Progenitor cell of endocrine pancreas (in vitro differentiated cells): ENCODE measurements around the gene YJEFN3. TPM values are rescaled to one million over a fixed set of nuclear protein-coding genes. Genes with fewer than 3 reads are reported as not detected.

Source experiments
- DNase-seq: peaks from one replicate; pipeline ENCODE4 v3.0.0; 2021; ENCODE audit warnings: low spot score; ENCODE audit not compliant: unreplicated experiment
- H3K27ac Mint-ChIP-seq: 2 replicates; pipeline ENCODE4 v1.8.0; 2021; ENCODE audit warnings: mild to moderate bottlenecking, moderate library complexity, mixed read lengths
- H3K27me3 Mint-ChIP-seq: 2 replicates; pipeline ENCODE4 v1.8.0; 2021; ENCODE audit warnings: mixed read lengths
- H3K36me3 Mint-ChIP-seq: 2 replicates; pipeline ENCODE4 v1.8.0; 2022; ENCODE audit warnings: mixed read lengths; ENCODE audit not compliant: insufficient read depth
- H3K4me1 Mint-ChIP-seq: 2 replicates; pipeline ENCODE4 v1.8.0; 2021; ENCODE audit warnings: low read depth, mixed read lengths
- H3K4me3 Mint-ChIP-seq: 2 replicates; pipeline ENCODE4 v1.8.0; 2021; ENCODE audit warnings: low read depth, mild to moderate bottlenecking, moderate library complexity, mixed read lengths
- H3K9me3 Mint-ChIP-seq: 2 replicates; pipeline ENCODE4 v1.8.0; 2021; ENCODE audit warnings: low read depth, mixed read lengths
- total RNA-seq: library from RNA; stranded (reverse); gene quantifications from 2 replicates; pipeline ENCODE4 v1.2.1, GENCODE V29; 2021
- TF ChIP-seq, protein P1 (sequence below): fragments of 200-600 bp; sonication (generic); IDR thresholded peaks from one replicate; pipeline ENCODE4 v1.5.0; 2021; ENCODE audit warnings: antibody characterized with exemption, mild to moderate bottlenecking; ENCODE audit not compliant: unreplicated experiment

Gene YJEFN3
- total RNA-seq, 1 donor from 2014 or later = 27.6 TPM

- DNase-seq = no peak
- TF ChIP-seq, protein P1, sequence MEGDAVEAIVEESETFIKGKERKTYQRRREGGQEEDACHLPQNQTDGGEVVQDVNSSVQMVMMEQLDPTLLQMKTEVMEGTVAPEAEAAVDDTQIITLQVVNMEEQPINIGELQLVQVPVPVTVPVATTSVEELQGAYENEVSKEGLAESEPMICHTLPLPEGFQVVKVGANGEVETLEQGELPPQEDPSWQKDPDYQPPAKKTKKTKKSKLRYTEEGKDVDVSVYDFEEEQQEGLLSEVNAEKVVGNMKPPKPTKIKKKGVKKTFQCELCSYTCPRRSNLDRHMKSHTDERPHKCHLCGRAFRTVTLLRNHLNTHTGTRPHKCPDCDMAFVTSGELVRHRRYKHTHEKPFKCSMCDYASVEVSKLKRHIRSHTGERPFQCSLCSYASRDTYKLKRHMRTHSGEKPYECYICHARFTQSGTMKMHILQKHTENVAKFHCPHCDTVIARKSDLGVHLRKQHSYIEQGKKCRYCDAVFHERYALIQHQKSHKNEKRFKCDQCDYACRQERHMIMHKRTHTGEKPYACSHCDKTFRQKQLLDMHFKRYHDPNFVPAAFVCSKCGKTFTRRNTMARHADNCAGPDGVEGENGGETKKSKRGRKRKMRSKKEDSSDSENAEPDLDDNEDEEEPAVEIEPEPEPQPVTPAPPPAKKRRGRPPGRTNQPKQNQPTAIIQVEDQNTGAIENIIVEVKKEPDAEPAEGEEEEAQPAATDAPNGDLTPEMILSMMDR = no peak
- H3K4me3 Mint-ChIP-seq = no peak overlapping the region
- H3K9me3 Mint-ChIP-seq = no peaks in the 10 kb centered on the region
- H3K27ac Mint-ChIP-seq = no peak overlapping the region
- peaks cover under 1% of the 10 kb centered on the region for H3K4me1 Mint-ChIP-seq
- no peaks in the 10 kb centered on the region for H3K36me3 Mint-ChIP-seq
- peaks cover 9% of the 10 kb centered on the region for H3K27me3 Mint-ChIP-seq
These were observed 14.9 kb downstream of the YJEFN3 start for GRCh38 chr19:19543640-19544039.

DNA sequence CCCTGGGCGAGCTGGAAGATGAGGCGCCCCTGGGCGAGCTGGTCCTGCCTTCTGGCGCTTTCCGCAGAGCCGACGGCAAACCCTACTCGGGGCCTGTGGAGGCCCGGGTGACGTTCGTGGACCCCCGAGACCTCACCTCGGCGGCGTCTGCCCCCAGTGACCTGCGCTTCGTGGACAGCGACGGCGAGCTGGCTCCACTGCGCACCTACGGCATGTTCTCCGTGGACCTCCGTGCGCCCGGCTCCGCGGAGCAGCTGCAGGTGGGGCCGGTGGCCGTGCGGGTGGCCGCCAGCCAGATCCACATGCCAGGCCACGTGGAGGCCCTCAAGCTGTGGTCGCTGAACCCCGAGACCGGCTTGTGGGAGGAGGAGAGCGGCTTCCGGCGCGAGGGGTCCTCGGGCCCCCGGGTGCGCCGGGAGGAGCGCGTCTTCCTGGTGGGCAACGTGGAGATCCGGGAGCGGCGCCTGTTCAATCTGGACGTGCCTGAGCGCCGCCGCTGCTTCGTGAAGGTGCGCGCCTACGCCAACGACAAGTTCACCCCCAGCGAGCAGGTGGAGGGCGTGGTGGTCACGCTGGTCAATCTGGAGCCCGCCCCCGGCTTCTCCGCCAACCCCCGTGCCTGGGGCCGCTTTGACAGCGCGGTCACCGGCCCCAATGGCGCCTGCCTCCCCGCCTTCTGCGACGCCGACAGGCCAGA lies 15.7 kb downstream of the YJEFN3 start:
- H3K4me1 Mint-ChIP-seq = no peaks in the 10 kb centered on the region
- DNase-seq = no peak
- no peak overlapping the region for H3K27ac Mint-ChIP-seq
- no peaks in the 10 kb centered on the region for H3K36me3 Mint-ChIP-seq
- TF ChIP-seq, protein P1 = no peak
- H3K4me3 Mint-ChIP-seq = no peak overlapping the region
- no peaks in the 10 kb centered on the region for H3K9me3 Mint-ChIP-seq
- peaks cover 6% of the 10 kb centered on the region for H3K27me3 Mint-ChIP-seq

GRCh38 chr19:19544954-19545591 lies 16.4 kb downstream of the YJEFN3 start:
- DNase-seq = no peak
- Mint-ChIP-seq H3K27me3 (peaks cover 6% of the 10 kb centered on the region), H3K4me1 (no peaks in the 10 kb centered on the region), H3K36me3 (no peaks in the 10 kb centered on the region), H3K9me3 (no peaks in the 10 kb centered on the region), H3K27ac (no peak overlapping the region), H3K4me3 (no peak overlapping the region)
- TF ChIP-seq, protein P1 = no peak

DNA sequence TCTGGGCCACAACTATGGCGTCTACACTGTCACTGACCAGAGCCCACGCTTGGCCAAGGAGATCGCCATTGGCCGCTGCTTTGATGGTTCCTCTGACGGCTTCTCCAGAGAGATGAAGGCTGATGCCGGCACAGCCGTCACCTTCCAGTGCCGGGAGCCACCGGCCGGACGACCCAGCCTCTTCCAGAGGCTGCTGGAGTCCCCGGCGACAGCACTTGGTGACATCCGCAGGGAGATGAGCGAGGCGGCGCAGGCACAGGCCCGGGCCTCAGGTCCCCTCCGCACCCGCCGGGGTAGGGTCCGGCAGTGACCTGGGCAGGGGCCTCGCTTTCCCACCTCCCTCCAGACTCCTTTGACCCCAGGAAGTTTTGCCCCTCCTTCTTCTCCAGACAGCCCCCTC lies 17.0 kb downstream of the YJEFN3 start:
- H3K4me3 Mint-ChIP-seq = no peak overlapping the region
- H3K9me3 Mint-ChIP-seq = no peaks in the 10 kb centered on the region
- no peaks in the 10 kb centered on the region for H3K36me3 Mint-ChIP-seq
- H3K4me1 Mint-ChIP-seq = no peaks in the 10 kb centered on the region
- TF ChIP-seq, protein P1 = no peak
- peaks cover 6% of the 10 kb centered on the region for H3K27me3 Mint-ChIP-seq
- no peak overlapping the region for H3K27ac Mint-ChIP-seq
- no peak for DNase-seq

DNA sequence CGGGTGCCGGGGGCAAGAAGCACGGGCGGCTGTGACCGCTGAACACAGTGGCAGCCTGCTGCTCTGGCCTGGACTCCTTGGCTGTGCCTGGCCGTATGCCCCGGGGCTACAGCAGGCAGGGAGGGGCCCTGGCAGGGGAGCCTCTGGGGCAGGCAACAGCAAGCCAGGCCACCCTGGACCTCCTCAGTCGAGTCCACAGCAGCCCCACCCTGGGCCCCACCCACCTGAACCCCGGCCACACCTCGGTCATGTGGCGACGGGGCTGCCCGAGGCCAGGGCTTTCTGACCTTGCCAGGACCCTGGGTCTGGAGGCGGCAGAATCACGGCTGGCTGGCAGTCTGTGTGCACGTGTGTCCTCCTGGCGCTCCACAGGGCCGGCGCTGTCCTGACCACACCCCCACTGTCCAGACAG lies 18.0 kb downstream of the YJEFN3 start:
- Mint-ChIP-seq H3K27ac (no peak overlapping the region), H3K4me3 (no peak overlapping the region), H3K27me3 (peaks cover 6% of the 10 kb centered on the region), H3K9me3 (no peaks in the 10 kb centered on the region), H3K36me3 (no peaks in the 10 kb centered on the region), H3K4me1 (no peaks in the 10 kb centered on the region)
- no peak for DNase-seq
- TF ChIP-seq, protein P1 = no peak
